ENCODE data around the gene RNF220.

DNA sequence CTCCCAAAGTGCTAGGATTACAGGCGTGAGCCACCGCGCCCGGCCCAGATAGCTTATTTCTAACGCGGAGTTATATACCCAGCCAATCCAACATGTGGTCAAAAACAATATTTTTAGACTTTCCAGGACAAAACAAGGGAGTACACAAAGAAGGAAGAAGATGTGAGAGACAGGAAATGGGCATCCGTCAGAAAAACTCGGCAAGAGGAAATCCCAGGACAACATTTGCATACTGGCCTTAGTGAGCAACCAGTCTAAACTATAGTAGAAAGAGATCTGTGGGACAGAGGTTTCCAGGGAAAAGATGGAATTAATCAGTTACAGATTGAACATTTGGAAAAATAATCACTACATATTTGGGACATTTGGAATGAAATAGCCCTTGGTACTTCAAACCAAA is 280.8 kb downstream of the RNF220 start:
- TF ChIP-seq GATA2 (IDR thresholded peaks at IDR 0.05; ENCODE audit: insufficient read depth, insufficient read length, low read depth, low read length) (no peak), POLR2A (IDR thresholded peaks at IDR 0.05; ENCODE audit: low read depth, low read length) (no peak), EZH2 (IDR thresholded peaks at IDR 0.05; ENCODE audit: borderline replicate concordance, low read depth, low read length, severe bottlenecking) (no peak), CTCF (IDR thresholded peaks at IDR 0.05; ENCODE audit: extremely low read depth in 1 of 2, insufficient read depth in 1 of 2, low read depth in 1 of 2, low read length in 2 of 2) (no peak), POLR2AphosphoS5 (IDR thresholded peaks at IDR 0.05; ENCODE audit: insufficient read depth, low read depth, low read length) (no peak), JUN (IDR thresholded peaks at IDR 0.05; ENCODE audit: borderline replicate concordance, insufficient read depth, insufficient read length, low read depth) (no peak)
- TF ChIP-seq, protein P1, sequence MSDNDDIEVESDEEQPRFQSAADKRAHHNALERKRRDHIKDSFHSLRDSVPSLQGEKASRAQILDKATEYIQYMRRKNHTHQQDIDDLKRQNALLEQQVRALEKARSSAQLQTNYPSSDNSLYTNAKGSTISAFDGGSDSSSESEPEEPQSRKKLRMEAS (IDR thresholded peaks at IDR 0.05; ENCODE audit: insufficient read depth, insufficient read length) = no peak
